Liver (tissue), 3 donors: Measurements from ENCODE around the gene CCDC152.

Experiments
- FOXA1 ChIP-seq: IDR thresholded peaks from 2 replicates; pipeline ENCODE4 v1.6.1; 2016; ENCODE audit warnings: antibody characterized with exemption
- JUND ChIP-seq, 2 donors: IDR thresholded peaks; 2 replicates each; pipeline ENCODE4 v1.6.1; 2016; ENCODE audit warnings: antibody characterized with exemption in 2 of 2
- YY1 ChIP-seq: IDR thresholded peaks from 2 replicates; pipeline ENCODE4 v1.6.1; 2016; ENCODE audit warnings: antibody characterized with exemption, mild to moderate bottlenecking
- ZBTB33 ChIP-seq: IDR thresholded peaks from 2 replicates; pipeline ENCODE4 v1.6.1; 2016; ENCODE audit warnings: antibody characterized with exemption
- TF ChIP-seq, protein P1 (sequence below): fragments of 150-350 bp; IDR thresholded peaks from 2 replicates; pipeline ENCODE4 v1.5.1; 2017; ENCODE audit warnings: improper control_type of control experiment, low read depth, low read length; ENCODE audit not compliant: missing input control
- TF ChIP-seq, protein P2 (sequence below): IDR thresholded peaks from 2 replicates; pipeline ENCODE4 v1.6.1; 2016; ENCODE audit warnings: antibody characterized with exemption
- TF ChIP-seq, protein P3 (sequence below): IDR thresholded peaks from 2 replicates; pipeline ENCODE4 v1.6.1; 2016; ENCODE audit warnings: antibody characterized with exemption
- donor health status: healthy.
- donor health status: healthy.

DNA sequence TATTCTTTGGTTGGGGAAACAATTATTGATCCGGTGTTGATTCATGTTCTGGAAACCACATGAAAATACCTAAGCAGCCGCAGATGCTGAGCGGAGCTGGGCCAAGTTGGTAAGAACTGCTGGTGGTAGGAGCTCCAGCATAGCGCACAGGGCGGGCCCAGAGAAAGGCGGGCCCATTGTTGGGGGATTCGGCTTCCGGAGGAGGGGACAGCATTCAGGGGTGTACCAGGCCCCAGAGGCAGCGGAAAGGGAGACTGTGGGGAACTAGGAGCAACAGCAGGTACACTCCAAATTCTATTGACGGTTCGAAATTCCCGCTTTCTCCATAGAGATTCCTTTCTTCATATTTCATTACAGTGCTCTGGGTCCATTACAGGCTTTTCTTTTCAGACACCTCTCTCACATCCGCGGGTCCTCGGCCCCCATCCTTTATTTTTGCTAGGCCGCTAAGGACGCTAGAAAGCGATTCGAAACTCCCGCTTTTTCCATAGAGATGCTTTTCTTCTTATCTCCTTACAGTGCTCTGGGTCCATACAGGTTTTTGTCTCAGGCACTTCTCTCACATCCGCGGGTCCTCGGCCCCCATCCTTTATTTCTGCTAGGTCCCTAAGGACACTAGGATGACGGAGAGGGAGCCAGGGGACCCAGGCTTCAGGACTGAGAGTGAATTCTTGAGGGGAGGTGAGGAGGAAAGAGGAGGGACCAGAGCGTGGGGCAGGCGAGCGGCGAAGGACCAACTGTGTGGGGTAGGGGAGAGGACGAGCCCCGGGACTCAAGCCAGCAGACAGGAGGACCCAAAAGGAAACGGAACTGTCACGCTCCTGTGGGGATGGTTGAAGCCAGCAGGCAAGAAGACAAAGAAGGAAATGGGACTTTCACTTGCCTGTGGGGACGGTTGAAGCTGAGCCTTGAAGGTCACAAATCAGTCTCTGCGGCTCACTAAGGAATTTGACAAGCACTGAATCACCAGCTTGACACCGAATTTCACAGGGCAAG, at the start of gene CCDC152:
- TF ChIP-seq, protein P1, sequence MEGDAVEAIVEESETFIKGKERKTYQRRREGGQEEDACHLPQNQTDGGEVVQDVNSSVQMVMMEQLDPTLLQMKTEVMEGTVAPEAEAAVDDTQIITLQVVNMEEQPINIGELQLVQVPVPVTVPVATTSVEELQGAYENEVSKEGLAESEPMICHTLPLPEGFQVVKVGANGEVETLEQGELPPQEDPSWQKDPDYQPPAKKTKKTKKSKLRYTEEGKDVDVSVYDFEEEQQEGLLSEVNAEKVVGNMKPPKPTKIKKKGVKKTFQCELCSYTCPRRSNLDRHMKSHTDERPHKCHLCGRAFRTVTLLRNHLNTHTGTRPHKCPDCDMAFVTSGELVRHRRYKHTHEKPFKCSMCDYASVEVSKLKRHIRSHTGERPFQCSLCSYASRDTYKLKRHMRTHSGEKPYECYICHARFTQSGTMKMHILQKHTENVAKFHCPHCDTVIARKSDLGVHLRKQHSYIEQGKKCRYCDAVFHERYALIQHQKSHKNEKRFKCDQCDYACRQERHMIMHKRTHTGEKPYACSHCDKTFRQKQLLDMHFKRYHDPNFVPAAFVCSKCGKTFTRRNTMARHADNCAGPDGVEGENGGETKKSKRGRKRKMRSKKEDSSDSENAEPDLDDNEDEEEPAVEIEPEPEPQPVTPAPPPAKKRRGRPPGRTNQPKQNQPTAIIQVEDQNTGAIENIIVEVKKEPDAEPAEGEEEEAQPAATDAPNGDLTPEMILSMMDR, result no peak
- TF ChIP-seq JUND (IDR thresholded peaks at IDR 0.05), result no peak
- TF ChIP-seq, protein P2, sequence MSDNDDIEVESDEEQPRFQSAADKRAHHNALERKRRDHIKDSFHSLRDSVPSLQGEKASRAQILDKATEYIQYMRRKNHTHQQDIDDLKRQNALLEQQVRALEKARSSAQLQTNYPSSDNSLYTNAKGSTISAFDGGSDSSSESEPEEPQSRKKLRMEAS, result no peak
- TF ChIP-seq, protein P3, sequence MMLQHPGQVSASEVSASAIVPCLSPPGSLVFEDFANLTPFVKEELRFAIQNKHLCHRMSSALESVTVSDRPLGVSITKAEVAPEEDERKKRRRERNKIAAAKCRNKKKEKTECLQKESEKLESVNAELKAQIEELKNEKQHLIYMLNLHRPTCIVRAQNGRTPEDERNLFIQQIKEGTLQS, result no peak
- no peak for TF ChIP-seq ZBTB33
- TF ChIP-seq YY1, result no peak
- no peak for TF ChIP-seq FOXA1
